ENCODE measurements around the gene IL36RN. TPM values are rescaled to one million over a fixed set of nuclear protein-coding genes. Genes with fewer than 3 reads are reported as not detected.

Gene IL36RN
- total and polyA plus RNA-seq, 12 donors: not detected

- Histone ChIP-seq H3K9me3 (peaks cover 0 to 9% (median 0%) of the 10 kb centered on the region in 11 donors), H3K27ac (no peak overlapping the region), H3K4me3 (no peak overlapping the region), H3K4me1 (peaks cover 0 to 6% (median 0%) of the 10 kb centered on the region in 9 donors), H3K27me3 (peaks cover 0 to 24% (median 7%) of the 10 kb centered on the region in 7 donors), H3K36me3 (no peaks in the 10 kb centered on the region)
- no peak for TF ChIP-seq CTCF (IDR thresholded peaks at IDR 0.05)
- 55 to 63% methylated on average over 3 of the region's 3 CpGs for WGBS, 2 donors
- intact Hi-C loops (cut with DNase I): no loop called here
- no peak for DNase-seq
- ATAC-seq: no peak
These were observed 45.1 kb downstream of the IL36RN start for GRCh38 chr2:113104054-113104611.

GRCh38 chr2:113105047-113105785 lies 46.2 kb downstream of the IL36RN start:
- no peak for DNase-seq

GRCh38 chr2:113111121-113111520 lies 52.1 kb downstream of the IL36RN start:
- no peaks in the 10 kb centered on the region for H3K36me3 ChIP-seq
- peaks cover 0 to 22% (median 0%) of the 10 kb centered on the region in 9 donors for H3K4me1 ChIP-seq
- TF ChIP-seq CTCF (IDR thresholded peaks at IDR 0.05): no peak
- intact Hi-C loops (cut with DNase I): no loop called here
- no peak overlapping the region for H3K27ac ChIP-seq
- 72 to 76% methylated on average over 3 of the region's 3 CpGs for WGBS, 2 donors
- H3K27me3 ChIP-seq: peaks cover 0 to 33% (median 17%) of the 10 kb centered on the region in 7 donors
- ATAC-seq (no peak), DNase-seq (no peak)
- H3K4me3 ChIP-seq: no peak overlapping the region
- no peaks in the 10 kb centered on the region for H3K9me3 ChIP-seq

More at GRCh38 chr2:113105047-113105785, 46.2 kb downstream of the IL36RN start:
- intact Hi-C loops (cut with DNase I): no loop called here
- Histone ChIP-seq H3K27ac (no peak overlapping the region), H3K4me3 (no peak overlapping the region), H3K27me3 (peaks cover 0 to 28% (median 10%) of the 10 kb centered on the region in 7 donors), H3K36me3 (no peaks in the 10 kb centered on the region), H3K4me1 (peaks cover 0 to 6% (median 0%) of the 10 kb centered on the region in 9 donors), H3K9me3 (peaks cover 0 to 9% (median 0%) of the 10 kb centered on the region in 11 donors)
- ATAC-seq: no peak
- WGBS, 2 donors: 72 to 74% methylated on average over 6 of the region's 6 CpGs
- TF ChIP-seq CTCF (IDR thresholded peaks at IDR 0.05): no peak

- Histone ChIP-seq H3K27me3 (peaks cover 0 to 32% (median 17%) of the 10 kb centered on the region in 7 donors), H3K9me3 (no peaks in the 10 kb centered on the region), H3K4me1 (peaks cover 0 to 29% (median 0%) of the 10 kb centered on the region in 9 donors), H3K36me3 (no peaks in the 10 kb centered on the region), H3K27ac (no peak overlapping the region), H3K4me3 (no peak overlapping the region)
- WGBS, 2 donors: 65 to 73% methylated on average over 6 of the region's 6 CpGs
- intact Hi-C loops (cut with DNase I): no loop called here
- DNase-seq: no peak
- no peak for TF ChIP-seq CTCF (IDR thresholded peaks at IDR 0.05)
- ATAC-seq: peak in 1 of 8 donors; percentile 13
These were observed 52.9 kb downstream of the IL36RN start for GRCh38 chr2:113111823-113112287.
